Astrocyte of the cerebellum (primary cell): ENCODE results near the gene PTGDS.

Experiments
- DNase-seq: peaks from one replicate; pipeline ENCODE4 v3.0.0-alpha.2; 2011; ENCODE audit warnings: low read depth
- H3K4me3 ChIP-seq: 2 replicates; pipeline ENCODE4 v1.5.1; 2011; ENCODE audit warnings: mild to moderate bottlenecking, low read depth, low read length, moderate library complexity
- in situ Hi-C: cut with HindIII; loops from 2 replicates; pipeline ENCODE4 v1.10.0; 2017; ENCODE audit warnings: low sequenced_read_pairs
- TF ChIP-seq, protein P1 (sequence below): IDR thresholded peaks from 2 replicates; pipeline ENCODE4 v1.5.1; 2012; ENCODE audit warnings: low read length, low read depth, moderate library complexity, mild to moderate bottlenecking; ENCODE audit errors: missing control alignments

The PTGDS gene

GRCh38 chr9:136957461-136957860 is 19.8 kb upstream of the PTGDS start:
- in situ Hi-C loops, result no loop called here
- TF ChIP-seq, protein P1, sequence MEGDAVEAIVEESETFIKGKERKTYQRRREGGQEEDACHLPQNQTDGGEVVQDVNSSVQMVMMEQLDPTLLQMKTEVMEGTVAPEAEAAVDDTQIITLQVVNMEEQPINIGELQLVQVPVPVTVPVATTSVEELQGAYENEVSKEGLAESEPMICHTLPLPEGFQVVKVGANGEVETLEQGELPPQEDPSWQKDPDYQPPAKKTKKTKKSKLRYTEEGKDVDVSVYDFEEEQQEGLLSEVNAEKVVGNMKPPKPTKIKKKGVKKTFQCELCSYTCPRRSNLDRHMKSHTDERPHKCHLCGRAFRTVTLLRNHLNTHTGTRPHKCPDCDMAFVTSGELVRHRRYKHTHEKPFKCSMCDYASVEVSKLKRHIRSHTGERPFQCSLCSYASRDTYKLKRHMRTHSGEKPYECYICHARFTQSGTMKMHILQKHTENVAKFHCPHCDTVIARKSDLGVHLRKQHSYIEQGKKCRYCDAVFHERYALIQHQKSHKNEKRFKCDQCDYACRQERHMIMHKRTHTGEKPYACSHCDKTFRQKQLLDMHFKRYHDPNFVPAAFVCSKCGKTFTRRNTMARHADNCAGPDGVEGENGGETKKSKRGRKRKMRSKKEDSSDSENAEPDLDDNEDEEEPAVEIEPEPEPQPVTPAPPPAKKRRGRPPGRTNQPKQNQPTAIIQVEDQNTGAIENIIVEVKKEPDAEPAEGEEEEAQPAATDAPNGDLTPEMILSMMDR, result no peak
- no peak for DNase-seq
- H3K4me3 ChIP-seq, result no peak overlapping the region

DNA sequence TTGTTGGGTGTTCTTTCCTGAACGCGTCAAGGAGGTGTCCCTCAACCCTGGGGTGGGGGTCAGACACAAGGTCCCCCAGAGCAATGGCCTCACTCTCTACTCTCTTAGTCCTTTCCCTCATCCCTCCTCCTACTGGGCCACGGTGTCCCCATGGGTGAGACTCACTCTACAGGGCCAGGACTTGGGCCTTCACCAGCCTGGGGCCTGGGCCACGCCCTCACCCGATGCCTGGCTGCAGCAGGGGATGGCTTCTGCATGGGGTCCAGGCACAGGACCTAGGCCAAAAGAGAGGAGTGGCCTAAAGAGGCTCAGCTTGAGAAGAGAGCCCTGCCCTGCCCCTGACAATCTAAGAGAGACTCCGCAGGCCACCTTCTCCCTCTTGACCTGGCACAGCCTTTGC is 19.4 kb upstream of the PTGDS start:
- no peak for DNase-seq
- TF ChIP-seq, protein P1, result no peak
- H3K4me3 ChIP-seq, result no peak overlapping the region
- in situ Hi-C loops, result no loop called here

DNA sequence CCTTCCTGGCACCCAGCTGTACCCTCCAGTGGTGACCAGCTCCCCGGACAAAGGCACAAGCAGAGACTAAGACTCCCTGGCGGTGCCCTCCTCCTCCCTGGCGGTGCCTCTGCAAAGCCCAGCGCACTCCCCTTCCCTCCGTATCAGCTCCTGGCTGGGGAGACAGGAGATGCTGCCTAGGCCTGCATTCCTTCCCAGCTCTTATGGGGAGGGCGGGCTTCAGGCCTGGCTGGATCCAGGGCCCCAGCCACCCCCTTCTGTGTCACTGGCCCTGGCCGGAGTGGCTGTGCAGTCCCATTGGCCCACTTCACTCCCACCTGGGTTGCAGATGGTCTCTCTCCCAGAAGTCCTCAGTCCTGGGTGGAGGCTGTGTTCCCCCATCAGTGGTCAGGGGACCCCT is 18.8 kb upstream of the PTGDS start:
- TF ChIP-seq, protein P1, result no peak

GRCh38 chr9:136958898-136959850 is 18.1 kb upstream of the PTGDS start:
- in situ Hi-C loops, result no loop called here
- no peak for DNase-seq

More for the DNA sequence above, 18.8 kb upstream of the PTGDS start:
- no peak for DNase-seq
- no peak overlapping the region for H3K4me3 ChIP-seq
- in situ Hi-C loops, result no loop called here

GRCh38 chr9:136960212-136960937 is 16.9 kb upstream of the PTGDS start:
- in situ Hi-C loops, result no loop called here
- no peak for DNase-seq
- TF ChIP-seq, protein P1, result no peak
- H3K4me3 ChIP-seq, result no peak overlapping the region

More at GRCh38 chr9:136958898-136959850, 18.1 kb upstream of the PTGDS start:
- no peak overlapping the region for H3K4me3 ChIP-seq
- TF ChIP-seq, protein P1, result no peak

GRCh38 chr9:136960938-136961275 is 16.4 kb upstream of the PTGDS start:
- no peak overlapping the region for H3K4me3 ChIP-seq
- TF ChIP-seq, protein P1, result no peak
- in situ Hi-C loops, result no loop called here
- DNase-seq, result no peak
